ENCODE data around the gene GJA9. TPM values are rescaled to one million over a fixed set of nuclear protein-coding genes. Genes with fewer than 3 reads are reported as not detected.

Gene GJA9
- total RNA-seq, 1 donor from 2014 or later, result not detected

DNA sequence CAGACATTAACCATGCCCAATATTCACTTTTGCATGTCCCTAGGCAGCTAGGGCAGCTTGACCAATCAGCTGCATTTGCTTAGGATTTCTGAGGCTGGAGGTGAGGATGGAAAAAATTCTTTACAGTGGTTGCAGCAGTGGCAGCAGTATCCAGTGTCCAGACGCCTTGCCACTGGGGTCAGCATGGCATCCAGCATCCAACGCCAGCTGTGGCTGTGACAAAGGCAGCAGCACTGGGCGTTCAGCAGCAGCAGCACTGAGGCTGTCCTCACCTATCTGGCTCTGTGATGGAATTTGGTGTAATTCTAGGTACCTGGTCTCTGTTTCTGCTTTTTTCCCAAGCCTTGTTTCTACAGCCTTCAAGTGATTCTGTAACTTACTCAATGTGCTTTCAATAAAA lies 44.7 kb upstream of the GJA9 start:
- no peaks in the 10 kb centered on the region for H3K9me3 ChIP-seq (ENCODE audit: low read depth)
- Mint-ChIP-seq H3K4me1 (peaks cover 12% of the 10 kb centered on the region), H3K27ac (no peak overlapping the region), H3K36me3 (no peaks in the 10 kb centered on the region), H3K4me3 (no peak overlapping the region), H3K9me3 (no peaks in the 10 kb centered on the region), H3K27me3 (ENCODE audit: insufficient read depth, low read depth) (no peaks in the 10 kb centered on the region)
- H3K9ac ChIP-seq, result no peak overlapping the region
- H3K27me3 ChIP-seq, result no peaks in the 10 kb centered on the region
- no peak overlapping the region for H3K4me3 ChIP-seq
- no peaks in the 10 kb centered on the region for H3K79me2 ChIP-seq (ENCODE audit: low read depth)
- H3K36me3 ChIP-seq, result no peaks in the 10 kb centered on the region
- no peak overlapping the region for H3K27ac ChIP-seq
- H3K4me1 ChIP-seq, result peaks cover 12% of the 10 kb centered on the region
- H2AFZ ChIP-seq (replicated peaks), result no peak overlapping the region
- peaks cover 9% of the 10 kb centered on the region for H3F3A ChIP-seq (ENCODE audit: low read depth)
- H3K4me2 ChIP-seq, result no peak overlapping the region
- no peaks in the 10 kb centered on the region for H4K20me1 ChIP-seq (ENCODE audit: low read depth)
- no peak for DNase-seq (ENCODE audit: low spot score)
- no peak for TF ChIP-seq EZH2 (IDR thresholded peaks at IDR 0.05)

- H3K9me3 Mint-ChIP-seq, result no peaks in the 10 kb centered on the region
- Histone ChIP-seq H3K4me2 (no peak overlapping the region), H3K9me3 (ENCODE audit: low read depth) (no peaks in the 10 kb centered on the region), H4K20me1 (ENCODE audit: low read depth) (no peaks in the 10 kb centered on the region), H3K9ac (no peak overlapping the region), H3K4me1 (peaks cover 12% of the 10 kb centered on the region), H3F3A (ENCODE audit: low read depth) (peaks cover 9% of the 10 kb centered on the region), H3K27me3 (no peaks in the 10 kb centered on the region), H3K79me2 (ENCODE audit: low read depth) (no peaks in the 10 kb centered on the region), H3K36me3 (no peaks in the 10 kb centered on the region), H2AFZ (replicated peaks) (no peak overlapping the region), H3K27ac (no peak overlapping the region), H3K4me3 (no peak overlapping the region)
- H3K27ac Mint-ChIP-seq, result no peak overlapping the region
- H3K4me1 Mint-ChIP-seq, result peaks cover 12% of the 10 kb centered on the region
- H3K4me3 Mint-ChIP-seq, result no peak overlapping the region
- TF ChIP-seq EZH2 (IDR thresholded peaks at IDR 0.05) (no peak), EZH2phosphoT487 (IDR thresholded peaks at IDR 0.05) (no peak)
- TF ChIP-seq, protein P1, sequence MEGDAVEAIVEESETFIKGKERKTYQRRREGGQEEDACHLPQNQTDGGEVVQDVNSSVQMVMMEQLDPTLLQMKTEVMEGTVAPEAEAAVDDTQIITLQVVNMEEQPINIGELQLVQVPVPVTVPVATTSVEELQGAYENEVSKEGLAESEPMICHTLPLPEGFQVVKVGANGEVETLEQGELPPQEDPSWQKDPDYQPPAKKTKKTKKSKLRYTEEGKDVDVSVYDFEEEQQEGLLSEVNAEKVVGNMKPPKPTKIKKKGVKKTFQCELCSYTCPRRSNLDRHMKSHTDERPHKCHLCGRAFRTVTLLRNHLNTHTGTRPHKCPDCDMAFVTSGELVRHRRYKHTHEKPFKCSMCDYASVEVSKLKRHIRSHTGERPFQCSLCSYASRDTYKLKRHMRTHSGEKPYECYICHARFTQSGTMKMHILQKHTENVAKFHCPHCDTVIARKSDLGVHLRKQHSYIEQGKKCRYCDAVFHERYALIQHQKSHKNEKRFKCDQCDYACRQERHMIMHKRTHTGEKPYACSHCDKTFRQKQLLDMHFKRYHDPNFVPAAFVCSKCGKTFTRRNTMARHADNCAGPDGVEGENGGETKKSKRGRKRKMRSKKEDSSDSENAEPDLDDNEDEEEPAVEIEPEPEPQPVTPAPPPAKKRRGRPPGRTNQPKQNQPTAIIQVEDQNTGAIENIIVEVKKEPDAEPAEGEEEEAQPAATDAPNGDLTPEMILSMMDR (IDR thresholded peaks at IDR 0.05), result no peak
- no peak for DNase-seq (ENCODE audit: low spot score)
- H3K36me3 Mint-ChIP-seq, result no peaks in the 10 kb centered on the region
- H3K27me3 Mint-ChIP-seq (ENCODE audit: insufficient read depth, low read depth), result no peaks in the 10 kb centered on the region
These were observed 44.0 kb upstream of the GJA9 start for GRCh38 chr1:38925391-38925790.

DNA sequence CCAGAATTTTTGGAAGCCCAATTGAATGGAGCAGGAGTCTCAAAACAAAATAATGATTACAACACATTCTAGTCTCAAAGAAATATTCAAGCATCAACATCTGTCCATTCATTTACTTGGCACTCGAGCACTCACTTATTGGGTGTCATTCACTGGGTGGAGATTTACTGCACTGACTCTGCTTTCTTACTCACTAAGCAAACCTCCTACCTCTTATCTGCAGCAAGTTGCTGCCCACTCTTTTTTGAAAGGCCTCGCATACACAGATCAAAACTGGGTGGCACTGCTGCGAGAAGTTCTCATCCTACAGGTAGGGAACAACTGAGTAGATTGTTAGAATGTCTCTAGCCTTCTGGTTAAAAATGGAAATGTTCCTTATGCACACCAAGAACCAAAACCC lies 42.2 kb upstream of the GJA9 start:
- H3K27me3 Mint-ChIP-seq (ENCODE audit: insufficient read depth, low read depth), result no peaks in the 10 kb centered on the region
- H3K4me3 ChIP-seq, result no peak overlapping the region
- no peak overlapping the region for H3K27ac Mint-ChIP-seq
- no peaks in the 10 kb centered on the region for H3F3A ChIP-seq (ENCODE audit: low read depth)
- no peaks in the 10 kb centered on the region for H3K36me3 ChIP-seq
- H3K27me3 ChIP-seq, result no peaks in the 10 kb centered on the region
- H3K36me3 Mint-ChIP-seq, result no peaks in the 10 kb centered on the region
- no peak for DNase-seq (ENCODE audit: low spot score)
- no peak overlapping the region for H3K4me2 ChIP-seq
- no peaks in the 10 kb centered on the region for H3K9me3 Mint-ChIP-seq
- no peaks in the 10 kb centered on the region for H4K20me1 ChIP-seq (ENCODE audit: low read depth)
- no peak overlapping the region for H2AFZ ChIP-seq (replicated peaks)
- no peak overlapping the region for H3K27ac ChIP-seq
- no peak for TF ChIP-seq EZH2phosphoT487 (IDR thresholded peaks at IDR 0.05)
- no peak for TF ChIP-seq EZH2 (IDR thresholded peaks at IDR 0.05)
- TF ChIP-seq, protein P1 (IDR thresholded peaks at IDR 0.05), result no peak
- H3K4me1 Mint-ChIP-seq, result peaks cover 4% of the 10 kb centered on the region
- H3K9me3 ChIP-seq (ENCODE audit: low read depth), result no peaks in the 10 kb centered on the region
- no peak overlapping the region for H3K4me3 Mint-ChIP-seq
- no peaks in the 10 kb centered on the region for H3K79me2 ChIP-seq (ENCODE audit: low read depth)
- H3K4me1 ChIP-seq, result no peaks in the 10 kb centered on the region
- H3K9ac ChIP-seq, result no peak overlapping the region

DNA sequence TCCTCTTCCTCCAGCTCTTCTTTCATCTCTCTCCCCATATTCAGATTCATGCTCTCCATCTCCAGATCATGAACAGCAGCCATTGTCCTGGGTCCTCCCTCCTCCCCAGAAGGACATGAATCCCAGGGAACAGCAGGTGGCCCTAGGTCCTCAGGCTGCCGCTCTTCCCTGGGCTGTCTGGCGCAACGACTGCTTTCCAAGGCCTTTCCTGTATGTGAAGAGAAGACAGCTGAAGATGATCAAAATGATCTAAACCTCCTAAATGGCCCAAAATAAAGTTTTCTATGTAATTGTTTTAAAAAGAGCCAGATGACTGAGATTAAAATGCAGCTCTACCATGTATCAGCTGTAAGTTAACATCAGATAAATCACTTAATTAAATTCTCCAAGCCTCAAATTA lies 37.7 kb upstream of the GJA9 start:
- H3K4me3 ChIP-seq, result no peak overlapping the region
- no peak overlapping the region for H3K4me3 Mint-ChIP-seq
- H3K36me3 ChIP-seq, result no peaks in the 10 kb centered on the region
- H3K27ac ChIP-seq, result no peak overlapping the region
- H3K4me1 Mint-ChIP-seq, result peaks cover 4% of the 10 kb centered on the region
- H3K9me3 ChIP-seq (ENCODE audit: low read depth), result no peaks in the 10 kb centered on the region
- H3F3A ChIP-seq (ENCODE audit: low read depth), result no peaks in the 10 kb centered on the region
- DNase-seq (ENCODE audit: low spot score), result no peak
- no peak overlapping the region for H3K27ac Mint-ChIP-seq
- peaks cover 2% of the 10 kb centered on the region for H3K27me3 Mint-ChIP-seq (ENCODE audit: insufficient read depth, low read depth)
- H2AFZ ChIP-seq (replicated peaks), result no peak overlapping the region
- no peaks in the 10 kb centered on the region for H3K36me3 Mint-ChIP-seq
- no peak overlapping the region for H3K9ac ChIP-seq
- TF ChIP-seq EZH2 (IDR thresholded peaks at IDR 0.05) (no peak), EZH2phosphoT487 (IDR thresholded peaks at IDR 0.05) (no peak)
- TF ChIP-seq, protein P1 (IDR thresholded peaks at IDR 0.05), result no peak
- H4K20me1 ChIP-seq (ENCODE audit: low read depth), result no peaks in the 10 kb centered on the region
- no peaks in the 10 kb centered on the region for H3K79me2 ChIP-seq (ENCODE audit: low read depth)
- no peaks in the 10 kb centered on the region for H3K27me3 ChIP-seq
- no peaks in the 10 kb centered on the region for H3K4me1 ChIP-seq
- H3K9me3 Mint-ChIP-seq, result no peaks in the 10 kb centered on the region
- H3K4me2 ChIP-seq, result no peak overlapping the region
